HepG2 (cell line): ENCODE data around the gene RNF208. TPM values are rescaled to one million over a fixed set of nuclear protein-coding genes. Genes with fewer than 3 reads are reported as not detected.
A peak's percentile ranks its signal among the peaks of the same experiment; 100 is the strongest.

Experiments
- CTCF ChIP-seq: sonication (generic); formaldehyde crosslinking; IDR thresholded peaks from 2 replicates; pipeline ENCODE4 v1.5.0; 2020; ENCODE audit warnings: mild to moderate bottlenecking, missing genetic modification reagents, moderate library complexity
- GLI4 ChIP-seq: sonication (generic); formaldehyde crosslinking; IDR thresholded peaks from 2 replicates; pipeline ENCODE4 v1.5.1; 2020; ENCODE audit warnings: missing genetic modification reagents, mild to moderate bottlenecking, moderate library complexity, borderline replicate concordance
- JUND ChIP-seq: sonication (generic); formaldehyde crosslinking; IDR thresholded peaks from 2 replicates; pipeline ENCODE4 v1.8.0; 2022; ENCODE audit warnings: mild to moderate bottlenecking, missing genetic modification reagents
- U2AF1 ChIP-seq: fragments of 200-400 bp; formaldehyde crosslinking; optimal IDR thresholded peaks from 2 replicates; pipeline ENCODE3; 2017; ENCODE audit warnings: mild to moderate bottlenecking, low read depth, low read length
- ZBTB7A ChIP-seq: sonication (generic); formaldehyde crosslinking; IDR thresholded peaks from 2 replicates; pipeline ENCODE4 v1.8.0; 2022; ENCODE audit warnings: mild to moderate bottlenecking, missing genetic modification reagents
- ZNF260 ChIP-seq: sonication (generic); formaldehyde crosslinking; IDR thresholded peaks from 2 replicates; pipeline ENCODE4 v1.4.0; 2020; ENCODE audit warnings: missing genetic modification reagents, low read depth, mild to moderate bottlenecking, borderline replicate concordance
- ZNF326 ChIP-seq: sonication (generic); formaldehyde crosslinking; IDR thresholded peaks from 2 replicates; pipeline ENCODE4 v1.4.0; 2020; ENCODE audit warnings: missing genetic modification reagents, borderline replicate concordance
- ZNF460 ChIP-seq: sonication (generic); formaldehyde crosslinking; IDR thresholded peaks from 2 replicates; pipeline ENCODE4 v1.5.1; 2020; ENCODE audit warnings: missing genetic modification reagents, mild to moderate bottlenecking, borderline replicate concordance
- ZNF790 ChIP-seq: sonication (generic); formaldehyde crosslinking; IDR thresholded peaks from 2 replicates; pipeline ENCODE4 v1.8.0; 2022; ENCODE audit warnings: missing genetic modification reagents, mild to moderate bottlenecking, borderline replicate concordance
- polyA plus RNA-seq, 8 experiments: library from polyadenylated mRNA; depleted of rRNA in 3 of 8; stranded (reverse) in 7 of 8; unstranded in 1 of 8; fragments of >200 nt; fragmentation: Illumina TruSeq in 4 of 8; extraction: Trizol in 4 of 8; gene quantifications; 2 replicates each; pipeline versions ENCODE4 v1.2.1 to v1.2.3, GENCODE V29; 2011 to 2016; ENCODE audit warnings: low read depth in 4 of 8, missing spikeins in 1 of 8, mixed read lengths in 1 of 8; ENCODE audit not compliant: insufficient read depth in 1 of 8
- total RNA-seq, 5 experiments: library from RNA; depleted of rRNA; stranded (reverse); fragments of >200 nt; fragmentation: Illumina TruSeq; extraction: Trizol; gene quantifications; 2 replicates each; pipeline ENCODE4 v1.2.3, GENCODE V29; 2016; ENCODE audit warnings: low read depth in 1 of 5
- TF ChIP-seq, protein P1 (sequence below): sonication (generic); formaldehyde crosslinking; IDR thresholded peaks from 2 replicates; pipeline ENCODE4 v1.5.1; 2020; ENCODE audit warnings: mild to moderate bottlenecking, missing genetic modification reagents, moderate library complexity
- TF ChIP-seq, protein P2 (sequence below): IDR thresholded peaks from 2 replicates; pipeline ENCODE4 v1.4.0; 2020; ENCODE audit warnings: mild to moderate bottlenecking, missing genetic modification reagents
- TF ChIP-seq, protein P3 (sequence below): sonication (generic); formaldehyde crosslinking; IDR thresholded peaks from 2 replicates; pipeline ENCODE4 v1.4.0; 2020; ENCODE audit warnings: missing genetic modification reagents

RNF208 gene
- total and polyA plus RNA-seq, 2 of the 13 experiments (the other 11 are each of a cell fraction or from before 2014, with no cell fraction given) = 1.6 to 2.1 TPM

GRCh38 chr9:137229903-137230704 is 8.1 kb upstream of the RNF208 start (continued):
- TF ChIP-seq, protein P1, sequence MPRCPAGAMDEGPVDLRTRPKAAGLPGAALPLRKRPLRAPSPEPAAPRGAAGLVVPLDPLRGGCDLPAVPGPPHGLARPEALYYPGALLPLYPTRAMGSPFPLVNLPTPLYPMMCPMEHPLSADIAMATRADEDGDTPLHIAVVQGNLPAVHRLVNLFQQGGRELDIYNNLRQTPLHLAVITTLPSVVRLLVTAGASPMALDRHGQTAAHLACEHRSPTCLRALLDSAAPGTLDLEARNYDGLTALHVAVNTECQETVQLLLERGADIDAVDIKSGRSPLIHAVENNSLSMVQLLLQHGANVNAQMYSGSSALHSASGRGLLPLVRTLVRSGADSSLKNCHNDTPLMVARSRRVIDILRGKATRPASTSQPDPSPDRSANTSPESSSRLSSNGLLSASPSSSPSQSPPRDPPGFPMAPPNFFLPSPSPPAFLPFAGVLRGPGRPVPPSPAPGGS (CRISPR knock-in tag) = peak; percentile 58; the same call in 1 of the 2 replicates
- TF ChIP-seq ZNF460 (CRISPR knock-in tag) (peak; percentile 66; the same call in 1 of the 2 replicates), CTCF (CRISPR knock-in tag) (peak; percentile 20; the same call in 1 of the 2 replicates), ZBTB7A (CRISPR knock-in tag) (0 out of 2 replicates have a peak, but pooled peaks have one; percentile 26), ZNF326 (CRISPR knock-in tag) (peak; percentile 32; the same call in 1 of the 2 replicates), ZNF790 (no peak), U2AF1 (peak; percentile 69), GLI4 (CRISPR knock-in tag) (no peak), JUND (CRISPR knock-in tag) (peak; percentile 13; the same call in 1 of the 2 replicates), ZNF260 (CRISPR knock-in tag) (no peak)
- TF ChIP-seq, protein P2, sequence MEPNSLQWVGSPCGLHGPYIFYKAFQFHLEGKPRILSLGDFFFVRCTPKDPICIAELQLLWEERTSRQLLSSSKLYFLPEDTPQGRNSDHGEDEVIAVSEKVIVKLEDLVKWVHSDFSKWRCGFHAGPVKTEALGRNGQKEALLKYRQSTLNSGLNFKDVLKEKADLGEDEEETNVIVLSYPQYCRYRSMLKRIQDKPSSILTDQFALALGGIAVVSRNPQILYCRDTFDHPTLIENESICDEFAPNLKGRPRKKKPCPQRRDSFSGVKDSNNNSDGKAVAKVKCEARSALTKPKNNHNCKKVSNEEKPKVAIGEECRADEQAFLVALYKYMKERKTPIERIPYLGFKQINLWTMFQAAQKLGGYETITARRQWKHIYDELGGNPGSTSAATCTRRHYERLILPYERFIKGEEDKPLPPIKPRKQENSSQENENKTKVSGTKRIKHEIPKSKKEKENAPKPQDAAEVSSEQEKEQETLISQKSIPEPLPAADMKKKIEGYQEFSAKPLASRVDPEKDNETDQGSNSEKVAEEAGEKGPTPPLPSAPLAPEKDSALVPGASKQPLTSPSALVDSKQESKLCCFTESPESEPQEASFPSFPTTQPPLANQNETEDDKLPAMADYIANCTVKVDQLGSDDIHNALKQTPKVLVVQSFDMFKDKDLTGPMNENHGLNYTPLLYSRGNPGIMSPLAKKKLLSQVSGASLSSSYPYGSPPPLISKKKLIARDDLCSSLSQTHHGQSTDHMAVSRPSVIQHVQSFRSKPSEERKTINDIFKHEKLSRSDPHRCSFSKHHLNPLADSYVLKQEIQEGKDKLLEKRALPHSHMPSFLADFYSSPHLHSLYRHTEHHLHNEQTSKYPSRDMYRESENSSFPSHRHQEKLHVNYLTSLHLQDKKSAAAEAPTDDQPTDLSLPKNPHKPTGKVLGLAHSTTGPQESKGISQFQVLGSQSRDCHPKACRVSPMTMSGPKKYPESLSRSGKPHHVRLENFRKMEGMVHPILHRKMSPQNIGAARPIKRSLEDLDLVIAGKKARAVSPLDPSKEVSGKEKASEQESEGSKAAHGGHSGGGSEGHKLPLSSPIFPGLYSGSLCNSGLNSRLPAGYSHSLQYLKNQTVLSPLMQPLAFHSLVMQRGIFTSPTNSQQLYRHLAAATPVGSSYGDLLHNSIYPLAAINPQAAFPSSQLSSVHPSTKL (CRISPR knock-in tag) = peak; percentile 40; the same call in 1 of the 2 replicates
- TF ChIP-seq, protein P3, sequence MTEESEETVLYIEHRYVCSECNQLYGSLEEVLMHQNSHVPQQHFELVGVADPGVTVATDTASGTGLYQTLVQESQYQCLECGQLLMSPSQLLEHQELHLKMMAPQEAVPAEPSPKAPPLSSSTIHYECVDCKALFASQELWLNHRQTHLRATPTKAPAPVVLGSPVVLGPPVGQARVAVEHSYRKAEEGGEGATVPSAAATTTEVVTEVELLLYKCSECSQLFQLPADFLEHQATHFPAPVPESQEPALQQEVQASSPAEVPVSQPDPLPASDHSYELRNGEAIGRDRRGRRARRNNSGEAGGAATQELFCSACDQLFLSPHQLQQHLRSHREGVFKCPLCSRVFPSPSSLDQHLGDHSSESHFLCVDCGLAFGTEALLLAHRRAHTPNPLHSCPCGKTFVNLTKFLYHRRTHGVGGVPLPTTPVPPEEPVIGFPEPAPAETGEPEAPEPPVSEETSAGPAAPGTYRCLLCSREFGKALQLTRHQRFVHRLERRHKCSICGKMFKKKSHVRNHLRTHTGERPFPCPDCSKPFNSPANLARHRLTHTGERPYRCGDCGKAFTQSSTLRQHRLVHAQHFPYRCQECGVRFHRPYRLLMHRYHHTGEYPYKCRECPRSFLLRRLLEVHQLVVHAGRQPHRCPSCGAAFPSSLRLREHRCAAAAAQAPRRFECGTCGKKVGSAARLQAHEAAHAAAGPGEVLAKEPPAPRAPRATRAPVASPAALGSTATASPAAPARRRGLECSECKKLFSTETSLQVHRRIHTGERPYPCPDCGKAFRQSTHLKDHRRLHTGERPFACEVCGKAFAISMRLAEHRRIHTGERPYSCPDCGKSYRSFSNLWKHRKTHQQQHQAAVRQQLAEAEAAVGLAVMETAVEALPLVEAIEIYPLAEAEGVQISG (CRISPR knock-in tag) = peak; percentile 72
